HEK293 (cell line): ENCODE measurements around the gene CCDC146.

Experiments
- CTCF ChIA-PET: fragments of 350-600 bp; formaldehyde crosslinking; extraction: SDS; loops from one replicate; lab custom pipeline; 2021; ENCODE audit warnings: antibody characterized with exemption; lab: Yijun Ruan, JAX
- POLR2A ChIA-PET: fragments of 300-600 bp; formaldehyde crosslinking; extraction: SDS; loops from one replicate; lab custom pipeline; 2020; ENCODE audit warnings: antibody characterized with exemption, inconsistent platforms; lab: Yijun Ruan, JAX
- H3K27ac ChIP-seq: fragments of 200-500 bp; sonication (Bioruptor generic); 2 replicates; pipeline ENCODE4 v1.5.1; 2014; ENCODE audit warnings: low read depth, low read length, control low read depth, inconsistent platforms; ENCODE audit errors: extremely low read depth
- H3K36me3 ChIP-seq, 2 experiments: fragments of 200-500 bp in 1 of 2; sonication (Bioruptor generic) in 1 of 2; 1 replicate in 1 of 2; 2 replicates in 1 of 2; pipeline ENCODE4 v1.5.1; 2014 to 2017; ENCODE audit warnings: inconsistent platforms in 2 of 2, low read length in 2 of 2; ENCODE audit not compliant: control insufficient read depth in 2 of 2, insufficient read depth in 1 of 2
- H3K4me1 ChIP-seq: fragments of 200-500 bp; sonication (Bioruptor generic); 2 replicates; pipeline ENCODE4 v1.5.1; 2014; ENCODE audit warnings: mild to moderate bottlenecking, low read length, inconsistent platforms; ENCODE audit not compliant: control insufficient read depth, insufficient read depth
- H3K4me3 ChIP-seq: 2 replicates; pipeline ENCODE4 v1.5.1; 2011; ENCODE audit warnings: low read depth, mild to moderate bottlenecking, control low read depth, low read length, moderate library complexity
- H3K9me3 ChIP-seq: fragments of 200-500 bp; sonication (Bioruptor generic); 2 replicates; pipeline ENCODE4 v1.5.1; 2014; ENCODE audit warnings: low read depth, low read length, inconsistent platforms; ENCODE audit not compliant: control insufficient read depth, insufficient read depth
- KLF8 ChIP-seq: fragments of 450-650 bp; formaldehyde crosslinking; IDR thresholded peaks from 2 replicates; pipeline ENCODE4 v1.5.1; 2016; ENCODE audit warnings: missing biosample characterization, missing genetic modification characterization
- SALL2 ChIP-seq: fragments of 450-650 bp; formaldehyde crosslinking; IDR thresholded peaks from 2 replicates; pipeline ENCODE4 v1.5.0; 2017; ENCODE audit warnings: missing biosample characterization, mild to moderate bottlenecking, missing genetic modification characterization, borderline replicate concordance
- SCRT2 ChIP-seq: fragments of 450-650 bp; formaldehyde crosslinking; IDR thresholded peaks from 2 replicates; pipeline ENCODE4 v1.5.1; 2016; ENCODE audit warnings: missing biosample characterization, missing genetic modification characterization
- ZBTB1 ChIP-seq: fragments of 450-650 bp; formaldehyde crosslinking; IDR thresholded peaks from 2 replicates; pipeline ENCODE4 v1.5.1; 2016; ENCODE audit warnings: missing biosample characterization, missing genetic modification characterization
- ZNF121 ChIP-seq: fragments of 450-650 bp; formaldehyde crosslinking; IDR thresholded peaks from 2 replicates; pipeline ENCODE4 v1.5.1; 2016; ENCODE audit warnings: missing biosample characterization, missing genetic modification characterization
- ZNF146 ChIP-seq: fragments of 450-650 bp; formaldehyde crosslinking; IDR thresholded peaks from 2 replicates; pipeline ENCODE4 v1.5.1; 2016; ENCODE audit warnings: missing biosample characterization, missing genetic modification characterization
- ZNF184 ChIP-seq: fragments of 450-650 bp; IDR thresholded peaks from 2 replicates; pipeline ENCODE4 v1.5.1; 2018; ENCODE audit warnings: missing biosample characterization, mild to moderate bottlenecking, missing genetic modification characterization
- ZNF266 ChIP-seq: fragments of 450-650 bp; formaldehyde crosslinking; IDR thresholded peaks from 2 replicates; pipeline ENCODE4 v1.5.1; 2016; ENCODE audit warnings: missing biosample characterization, missing genetic modification characterization, low read depth
- ZNF341 ChIP-seq: fragments of 450-650 bp; formaldehyde crosslinking; IDR thresholded peaks from 2 replicates; pipeline ENCODE4; 2016; ENCODE audit warnings: low read depth, missing biosample characterization, missing genetic modification characterization
- ZNF398 ChIP-seq: fragments of 450-650 bp; formaldehyde crosslinking; IDR thresholded peaks from 2 replicates; pipeline ENCODE4 v1.5.1; 2017; ENCODE audit warnings: missing biosample characterization, missing genetic modification characterization
- ZNF404 ChIP-seq: fragments of 450-650 bp; formaldehyde crosslinking; IDR thresholded peaks from 2 replicates; pipeline ENCODE4 v1.5.1; 2017; ENCODE audit warnings: missing biosample characterization, missing genetic modification characterization
- ZNF416 ChIP-seq: fragments of 450-650 bp; formaldehyde crosslinking; IDR thresholded peaks from 2 replicates; pipeline ENCODE4 v1.5.1; 2016; ENCODE audit warnings: missing biosample characterization, missing genetic modification characterization
- ZNF596 ChIP-seq: fragments of 450-650 bp; IDR thresholded peaks from 2 replicates; pipeline ENCODE4 v1.5.0; 2018; ENCODE audit warnings: missing biosample characterization, mild to moderate bottlenecking, missing genetic modification characterization, moderate library complexity
- ZNF600 ChIP-seq: fragments of 450-650 bp; formaldehyde crosslinking; IDR thresholded peaks from 2 replicates; pipeline ENCODE4 v1.5.1; 2016; ENCODE audit warnings: missing biosample characterization, missing genetic modification characterization
- ZSCAN4 ChIP-seq: fragments of 450-650 bp; formaldehyde crosslinking; IDR thresholded peaks from 2 replicates; pipeline ENCODE4 v1.5.1; 2017; ENCODE audit warnings: missing biosample characterization, missing genetic modification characterization
- TF ChIP-seq, protein P1 (sequence below): fragments of 450-650 bp; formaldehyde crosslinking; IDR thresholded peaks from 2 replicates; pipeline ENCODE4 v1.5.1; 2016; ENCODE audit warnings: missing biosample characterization, missing genetic modification characterization
- TF ChIP-seq, protein P2 (sequence below): fragments of 450-650 bp; formaldehyde crosslinking; IDR thresholded peaks from 2 replicates; pipeline ENCODE4 v1.5.1; 2017; ENCODE audit warnings: missing biosample characterization, missing genetic modification characterization
- TF ChIP-seq, protein P3 (sequence below): fragments of 450-650 bp; formaldehyde crosslinking; optimal IDR thresholded peaks from 2 replicates; pipeline ENCODE3; 2016; ENCODE audit warnings: missing biosample characterization, mild to moderate bottlenecking, missing genetic modification characterization
- TF ChIP-seq, protein P4 (sequence below): fragments of 450-650 bp; formaldehyde crosslinking; IDR thresholded peaks from 2 replicates; pipeline ENCODE4 v1.5.1; 2016; ENCODE audit warnings: missing biosample characterization, missing genetic modification characterization

The CCDC146 gene

GRCh38 chr7:77289387-77289786 is 167.0 kb downstream of the CCDC146 start (continued):
- no peak for TF ChIP-seq ZNF398
- TF ChIP-seq ZSCAN4 = no peak
- TF ChIP-seq SCRT2 = no peak
- TF ChIP-seq, protein P1, sequence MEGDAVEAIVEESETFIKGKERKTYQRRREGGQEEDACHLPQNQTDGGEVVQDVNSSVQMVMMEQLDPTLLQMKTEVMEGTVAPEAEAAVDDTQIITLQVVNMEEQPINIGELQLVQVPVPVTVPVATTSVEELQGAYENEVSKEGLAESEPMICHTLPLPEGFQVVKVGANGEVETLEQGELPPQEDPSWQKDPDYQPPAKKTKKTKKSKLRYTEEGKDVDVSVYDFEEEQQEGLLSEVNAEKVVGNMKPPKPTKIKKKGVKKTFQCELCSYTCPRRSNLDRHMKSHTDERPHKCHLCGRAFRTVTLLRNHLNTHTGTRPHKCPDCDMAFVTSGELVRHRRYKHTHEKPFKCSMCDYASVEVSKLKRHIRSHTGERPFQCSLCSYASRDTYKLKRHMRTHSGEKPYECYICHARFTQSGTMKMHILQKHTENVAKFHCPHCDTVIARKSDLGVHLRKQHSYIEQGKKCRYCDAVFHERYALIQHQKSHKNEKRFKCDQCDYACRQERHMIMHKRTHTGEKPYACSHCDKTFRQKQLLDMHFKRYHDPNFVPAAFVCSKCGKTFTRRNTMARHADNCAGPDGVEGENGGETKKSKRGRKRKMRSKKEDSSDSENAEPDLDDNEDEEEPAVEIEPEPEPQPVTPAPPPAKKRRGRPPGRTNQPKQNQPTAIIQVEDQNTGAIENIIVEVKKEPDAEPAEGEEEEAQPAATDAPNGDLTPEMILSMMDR = no peak
- no peak for TF ChIP-seq SALL2 (tag by site-specific recombination)

GRCh38 chr7:77290425-77290824 is 168.0 kb downstream of the CCDC146 start:
- Histone ChIP-seq H3K9me3 (no peaks in the 10 kb centered on the region), H3K27ac (no peak overlapping the region), H3K4me1 (no peaks in the 10 kb centered on the region), H3K36me3 (no peaks in the 10 kb centered on the region), H3K4me3 (no peak overlapping the region)
- CTCF ChIA-PET = no interaction called here
- POLR2A ChIA-PET = no interaction called here
- no peak for TF ChIP-seq ZNF341 (tag by site-specific recombination)
- TF ChIP-seq, protein P2, sequence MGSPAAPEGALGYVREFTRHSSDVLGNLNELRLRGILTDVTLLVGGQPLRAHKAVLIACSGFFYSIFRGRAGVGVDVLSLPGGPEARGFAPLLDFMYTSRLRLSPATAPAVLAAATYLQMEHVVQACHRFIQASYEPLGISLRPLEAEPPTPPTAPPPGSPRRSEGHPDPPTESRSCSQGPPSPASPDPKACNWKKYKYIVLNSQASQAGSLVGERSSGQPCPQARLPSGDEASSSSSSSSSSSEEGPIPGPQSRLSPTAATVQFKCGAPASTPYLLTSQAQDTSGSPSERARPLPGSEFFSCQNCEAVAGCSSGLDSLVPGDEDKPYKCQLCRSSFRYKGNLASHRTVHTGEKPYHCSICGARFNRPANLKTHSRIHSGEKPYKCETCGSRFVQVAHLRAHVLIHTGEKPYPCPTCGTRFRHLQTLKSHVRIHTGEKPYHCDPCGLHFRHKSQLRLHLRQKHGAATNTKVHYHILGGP (tag by site-specific recombination) = no peak
- no peak for TF ChIP-seq ZNF600 (tag by site-specific recombination)
- no peak for TF ChIP-seq ZNF404 (tag by site-specific recombination)
- TF ChIP-seq, protein P3, sequence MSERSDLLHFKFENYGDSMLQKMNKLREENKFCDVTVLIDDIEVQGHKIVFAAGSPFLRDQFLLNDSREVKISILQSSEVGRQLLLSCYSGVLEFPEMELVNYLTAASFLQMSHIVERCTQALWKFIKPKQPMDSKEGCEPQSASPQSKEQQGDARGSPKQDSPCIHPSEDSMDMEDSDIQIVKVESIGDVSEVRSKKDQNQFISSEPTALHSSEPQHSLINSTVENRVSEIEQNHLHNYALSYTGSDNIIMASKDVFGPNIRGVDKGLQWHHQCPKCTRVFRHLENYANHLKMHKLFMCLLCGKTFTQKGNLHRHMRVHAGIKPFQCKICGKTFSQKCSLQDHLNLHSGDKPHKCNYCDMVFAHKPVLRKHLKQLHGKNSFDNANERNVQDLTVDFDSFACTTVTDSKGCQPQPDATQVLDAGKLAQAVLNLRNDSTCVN (tag by site-specific recombination) = no peak
- TF ChIP-seq, protein P4, sequence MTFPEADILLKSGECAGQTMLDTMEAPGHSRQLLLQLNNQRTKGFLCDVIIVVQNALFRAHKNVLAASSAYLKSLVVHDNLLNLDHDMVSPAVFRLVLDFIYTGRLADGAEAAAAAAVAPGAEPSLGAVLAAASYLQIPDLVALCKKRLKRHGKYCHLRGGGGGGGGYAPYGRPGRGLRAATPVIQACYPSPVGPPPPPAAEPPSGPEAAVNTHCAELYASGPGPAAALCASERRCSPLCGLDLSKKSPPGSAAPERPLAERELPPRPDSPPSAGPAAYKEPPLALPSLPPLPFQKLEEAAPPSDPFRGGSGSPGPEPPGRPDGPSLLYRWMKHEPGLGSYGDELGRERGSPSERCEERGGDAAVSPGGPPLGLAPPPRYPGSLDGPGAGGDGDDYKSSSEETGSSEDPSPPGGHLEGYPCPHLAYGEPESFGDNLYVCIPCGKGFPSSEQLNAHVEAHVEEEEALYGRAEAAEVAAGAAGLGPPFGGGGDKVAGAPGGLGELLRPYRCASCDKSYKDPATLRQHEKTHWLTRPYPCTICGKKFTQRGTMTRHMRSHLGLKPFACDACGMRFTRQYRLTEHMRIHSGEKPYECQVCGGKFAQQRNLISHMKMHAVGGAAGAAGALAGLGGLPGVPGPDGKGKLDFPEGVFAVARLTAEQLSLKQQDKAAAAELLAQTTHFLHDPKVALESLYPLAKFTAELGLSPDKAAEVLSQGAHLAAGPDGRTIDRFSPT = no peak
- TF ChIP-seq ZNF184 (tag by site-specific recombination) = no peak
- no peak for TF ChIP-seq ZNF121 (tag by site-specific recombination)
- no peak for TF ChIP-seq ZNF266
- no peak for TF ChIP-seq KLF8 (tag by site-specific recombination)
- no peak for TF ChIP-seq ZNF146 (tag by site-specific recombination)
- TF ChIP-seq ZNF416 (tag by site-specific recombination) = no peak
- TF ChIP-seq ZNF596 (tag by site-specific recombination) = no peak
- TF ChIP-seq ZBTB1 (tag by site-specific recombination) = no peak
